ENCODE data around the gene EIF4A2. TPM values are rescaled to one million over a fixed set of nuclear protein-coding genes. Genes with fewer than 3 reads are reported as not detected.

Gene EIF4A2
- total and polyA plus RNA-seq, 2 of the 13 experiments (the other 11 are each of a cell fraction or from before 2014, with no cell fraction given) = 480 to 596 TPM

- TF ChIP-seq FOXJ3 (CRISPR knock-in tag; IDR thresholded peaks at IDR 0.05; ENCODE audit: borderline replicate concordance) (no peak), DRAP1 (CRISPR knock-in tag; IDR thresholded peaks at IDR 0.05) (peak; percentile 77), ZNF607 (CRISPR knock-in tag; IDR thresholded peaks at IDR 0.05; ENCODE audit: borderline replicate concordance) (no peak; the same call in 1 of the 2 replicates), ZSCAN29 (CRISPR knock-in tag; conservative IDR thresholded peaks at IDR 0.05) (peak; percentile 84; the same call in 1 of the 2 replicates), ZNF614 (CRISPR knock-in tag; IDR thresholded peaks at IDR 0.05; ENCODE audit: borderline replicate concordance) (no peak), ZNF280D (CRISPR knock-in tag; IDR thresholded peaks at IDR 0.05) (peak; percentile 70; the same call in 1 of the 2 replicates), RAD51 (IDR thresholded peaks at IDR 0.05; ENCODE audit: borderline replicate concordance) (no peak), HMG20A (CRISPR knock-in tag; IDR thresholded peaks at IDR 0.05; ENCODE audit: borderline replicate concordance) (no peak), SRY (CRISPR knock-in tag; IDR thresholded peaks at IDR 0.05) (no peak; the same call in 1 of the 2 replicates), IRF9 (CRISPR knock-in tag; IDR thresholded peaks at IDR 0.05; ENCODE audit: borderline replicate concordance) (no peak), HNRNPLL (IDR thresholded peaks at IDR 0.05; ENCODE audit: low read depth, low read length, poor library complexity, severe bottlenecking) (peak; percentile 99), EZH2 (conservative IDR thresholded peaks at IDR 0.05; ENCODE audit: low read depth, low read length) (no peak), FOXP4 (CRISPR knock-in tag; IDR thresholded peaks at IDR 0.05) (no peak; the same call in 1 of the 2 replicates), ZNF770 (CRISPR knock-in tag; IDR thresholded peaks at IDR 0.05) (peak; percentile 46; the same call in 1 of the 2 replicates), GMEB1 (CRISPR knock-in tag; IDR thresholded peaks at IDR 0.05; ENCODE audit: borderline replicate concordance) (peak; percentile 100), ZNF335 (CRISPR knock-in tag; IDR thresholded peaks at IDR 0.05) (no peak), ERF (CRISPR knock-in tag; IDR thresholded peaks at IDR 0.05) (peak; percentile 80)
Observed at GRCh38 chr3:186806089-186807055, 23.0 kb downstream of the EIF4A2 start, which contains the start of gene RFC4 (continued).
